Neural cell (in vitro differentiated cells): Measurements from ENCODE around the gene KCNJ6. TPM values are rescaled to one million over a fixed set of nuclear protein-coding genes. Genes with fewer than 3 reads are reported as not detected.

Source experiments
- H2AFZ ChIP-seq: fragments of 200-600, 300-800 bp; sonication (generic), shearing (Covaris generic); 2 replicates; pipeline ENCODE4 v1.6.0; 2014; ENCODE audit warnings: low read depth, mild to moderate bottlenecking, antibody characterized with exemption, low read length, moderate library complexity
- H3F3A ChIP-seq: fragments of 200-600 bp; shearing (Covaris generic); 2 replicates; pipeline ENCODE4 v1.6.1; 2016; ENCODE audit warnings: mild to moderate bottlenecking, moderate library complexity, mixed read lengths, antibody characterized with exemption, low read length; ENCODE audit not compliant: insufficient read depth, poor library complexity, severe bottlenecking
- H3K27ac ChIP-seq: fragments of 200-600, 300-800 bp; sonication (generic), shearing (Covaris generic); 2 replicates; pipeline ENCODE4 v1.5.1; 2014; ENCODE audit warnings: mild to moderate bottlenecking, low read length, moderate library complexity
- H3K27me3 ChIP-seq: fragments of 300-800, 200-600 bp; sonication (generic), shearing (Covaris generic); 2 replicates; pipeline ENCODE4 v1.6.0; 2014; ENCODE audit warnings: mild to moderate bottlenecking, low read depth, low read length, moderate library complexity; ENCODE audit not compliant: insufficient read depth
- H3K36me3 ChIP-seq: fragments of 300-800, 200-600 bp; sonication (generic), shearing (Covaris generic); 2 replicates; pipeline ENCODE4 v1.5.1; 2014; ENCODE audit warnings: mild to moderate bottlenecking, antibody characterized with exemption, low read length, moderate library complexity; ENCODE audit not compliant: insufficient read depth
- H3K4me2 ChIP-seq: fragments of 300-800, 200-600 bp; sonication (generic), shearing (Covaris generic); 2 replicates; pipeline ENCODE4 v1.6.0; 2014; ENCODE audit warnings: mild to moderate bottlenecking, low read length
- H3K4me3 ChIP-seq: fragments of 300-800, 200-600 bp; sonication (generic), shearing (Covaris generic); 2 replicates; pipeline ENCODE4 v1.5.1; 2014; ENCODE audit warnings: mild to moderate bottlenecking, low read length, moderate library complexity
- H3K79me2 ChIP-seq: fragments of 200-600 bp; shearing (Covaris generic); replicated peaks from 2 replicates; pipeline ENCODE4 v1.6.0; 2014; ENCODE audit warnings: mild to moderate bottlenecking, low read length, moderate library complexity; ENCODE audit not compliant: insufficient read depth
- H3K9ac ChIP-seq: fragments of 300-800, 200-600 bp; sonication (generic), shearing (Covaris generic); 2 replicates; pipeline ENCODE4 v1.6.1; 2016; ENCODE audit warnings: mild to moderate bottlenecking, low read length, mixed read lengths
- H3K9me2 ChIP-seq: fragments of 200-600 bp; shearing (Covaris generic); 2 replicates; pipeline ENCODE4 v1.6.1; 2016; ENCODE audit warnings: mild to moderate bottlenecking, low read length, mixed read lengths; ENCODE audit not compliant: insufficient read depth
- H3K9me3 ChIP-seq: fragments of 200-600, 300-800 bp; sonication (generic), shearing (Covaris generic); 2 replicates; pipeline ENCODE4 v1.6.1; 2016; ENCODE audit warnings: mild to moderate bottlenecking, mixed run types, low read length, moderate library complexity, mixed read lengths
- H4K20me1 ChIP-seq: fragments of 200-600 bp; shearing (Covaris generic); 2 replicates; pipeline ENCODE4 v1.6.1; 2016; ENCODE audit warnings: mild to moderate bottlenecking, mixed run types; ENCODE audit not compliant: insufficient read depth
- CTCF ChIP-seq: fragments of 450-650 bp; IDR thresholded peaks from 2 replicates; pipeline ENCODE4 v1.5.1; 2014; ENCODE audit warnings: antibody characterized with exemption, mild to moderate bottlenecking, moderate library complexity; ENCODE audit not compliant: poor library complexity, severe bottlenecking
- EP300 ChIP-seq: fragments of 450-650 bp; conservative IDR thresholded peaks from 2 replicates; pipeline ENCODE4 v1.6.1; 2014; ENCODE audit warnings: antibody characterized with exemption, mild to moderate bottlenecking, moderate library complexity; ENCODE audit not compliant: poor library complexity, severe bottlenecking
- EZH2 ChIP-seq: fragments of 200-600, 300-800 bp; shearing (Covaris generic), sonication (generic); IDR thresholded peaks from 2 replicates; pipeline ENCODE4 v1.6.1; 2014; ENCODE audit warnings: antibody characterized with exemption, low read length, borderline replicate concordance, mild to moderate bottlenecking; ENCODE audit not compliant: insufficient read depth, poor library complexity, severe bottlenecking
- MXI1 ChIP-seq: fragments of 450-650 bp; conservative IDR thresholded peaks from 2 replicates; pipeline ENCODE4 v1.6.1; 2014; ENCODE audit warnings: antibody characterized with exemption, mild to moderate bottlenecking; ENCODE audit not compliant: poor library complexity, severe bottlenecking
- POLR2AphosphoS5 ChIP-seq: IDR thresholded peaks from 2 replicates; pipeline ENCODE4 v1.6.1; 2012
- TAF1 ChIP-seq: IDR thresholded peaks from 2 replicates; pipeline ENCODE4 v1.6.1; 2012; ENCODE audit warnings: low read depth
- polyA plus RNA-seq: library from polyadenylated mRNA; depleted of rRNA; stranded (reverse); fragments of >200 nt; gene quantifications from 2 replicates; pipeline ENCODE4 v1.2.3, GENCODE V29; 2014
- TF ChIP-seq, protein P1 (sequence below): IDR thresholded peaks from 2 replicates; pipeline ENCODE4 v1.6.1; 2012; ENCODE audit warnings: borderline replicate concordance

The KCNJ6 gene
- polyA plus RNA-seq, 1 donor from 2014 or later = 1.7 TPM

- H3K4me3 ChIP-seq = no peak overlapping the region
- H3K36me3 ChIP-seq = no peaks in the 10 kb centered on the region
- TF ChIP-seq EP300 (no peak), TAF1 (no peak), EZH2 (no peak), POLR2AphosphoS5 (no peak), MXI1 (no peak), CTCF (no peak)
- no peaks in the 10 kb centered on the region for H3K79me2 ChIP-seq
- H3K9ac ChIP-seq = no peak overlapping the region
- H3F3A ChIP-seq = no peaks in the 10 kb centered on the region
- H3K9me2 ChIP-seq = no peaks in the 10 kb centered on the region
- no peaks in the 10 kb centered on the region for H4K20me1 ChIP-seq
- H3K27ac ChIP-seq = no peak overlapping the region
- H3K9me3 ChIP-seq = no peaks in the 10 kb centered on the region
- H3K4me2 ChIP-seq = no peak overlapping the region
- H3K27me3 ChIP-seq = no peaks in the 10 kb centered on the region
- no peak overlapping the region for H2AFZ ChIP-seq
These were observed 205.5 kb downstream of the KCNJ6 start for GRCh38 chr21:37710546-37711285.

GRCh38 chr21:37704751-37705150 is 211.5 kb downstream of the KCNJ6 start:
- Histone ChIP-seq H3K9me2 (no peaks in the 10 kb centered on the region), H3K4me2 (no peak overlapping the region), H3K9ac (no peak overlapping the region), H3K9me3 (no peaks in the 10 kb centered on the region), H3K4me3 (no peak overlapping the region), H3K27me3 (no peaks in the 10 kb centered on the region), H3K79me2 (no peaks in the 10 kb centered on the region), H3K27ac (no peak overlapping the region), H4K20me1 (no peaks in the 10 kb centered on the region), H3K36me3 (no peaks in the 10 kb centered on the region), H3F3A (no peaks in the 10 kb centered on the region), H2AFZ (no peak overlapping the region)
- TF ChIP-seq EZH2 (no peak), CTCF (no peak), EP300 (no peak), MXI1 (no peak)
- TF ChIP-seq, protein P1, sequence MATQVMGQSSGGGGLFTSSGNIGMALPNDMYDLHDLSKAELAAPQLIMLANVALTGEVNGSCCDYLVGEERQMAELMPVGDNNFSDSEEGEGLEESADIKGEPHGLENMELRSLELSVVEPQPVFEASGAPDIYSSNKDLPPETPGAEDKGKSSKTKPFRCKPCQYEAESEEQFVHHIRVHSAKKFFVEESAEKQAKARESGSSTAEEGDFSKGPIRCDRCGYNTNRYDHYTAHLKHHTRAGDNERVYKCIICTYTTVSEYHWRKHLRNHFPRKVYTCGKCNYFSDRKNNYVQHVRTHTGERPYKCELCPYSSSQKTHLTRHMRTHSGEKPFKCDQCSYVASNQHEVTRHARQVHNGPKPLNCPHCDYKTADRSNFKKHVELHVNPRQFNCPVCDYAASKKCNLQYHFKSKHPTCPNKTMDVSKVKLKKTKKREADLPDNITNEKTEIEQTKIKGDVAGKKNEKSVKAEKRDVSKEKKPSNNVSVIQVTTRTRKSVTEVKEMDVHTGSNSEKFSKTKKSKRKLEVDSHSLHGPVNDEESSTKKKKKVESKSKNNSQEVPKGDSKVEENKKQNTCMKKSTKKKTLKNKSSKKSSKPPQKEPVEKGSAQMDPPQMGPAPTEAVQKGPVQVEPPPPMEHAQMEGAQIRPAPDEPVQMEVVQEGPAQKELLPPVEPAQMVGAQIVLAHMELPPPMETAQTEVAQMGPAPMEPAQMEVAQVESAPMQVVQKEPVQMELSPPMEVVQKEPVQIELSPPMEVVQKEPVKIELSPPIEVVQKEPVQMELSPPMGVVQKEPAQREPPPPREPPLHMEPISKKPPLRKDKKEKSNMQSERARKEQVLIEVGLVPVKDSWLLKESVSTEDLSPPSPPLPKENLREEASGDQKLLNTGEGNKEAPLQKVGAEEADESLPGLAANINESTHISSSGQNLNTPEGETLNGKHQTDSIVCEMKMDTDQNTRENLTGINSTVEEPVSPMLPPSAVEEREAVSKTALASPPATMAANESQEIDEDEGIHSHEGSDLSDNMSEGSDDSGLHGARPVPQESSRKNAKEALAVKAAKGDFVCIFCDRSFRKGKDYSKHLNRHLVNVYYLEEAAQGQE = no peak
